NCI-H1048 (cell line): Measurements from ENCODE around the gene PRLR.

Experiments
- DNase-seq: peaks from one replicate; lab custom pipeline; 2025; lab: John Stamatoyannopoulos, UW

PRLR gene

GRCh38 chr5:35233601-35234000, 3.3 kb upstream of the PRLR start:
- no peak for DNase-seq

- DNase-seq: no peak
Observed at GRCh38 chr5:35233121-35233520, 2.8 kb upstream of the PRLR start.

GRCh38 chr5:35232124-35232523, 1.8 kb upstream of the PRLR start:
- DNase-seq: no peak

- DNase-seq: peak; percentile 16
Observed at GRCh38 chr5:35229076-35230037, 930 bp downstream of the PRLR start.

GRCh38 chr5:35228310-35228709, 2.0 kb downstream of the PRLR start:
- no peak for DNase-seq

- no peak for DNase-seq
Observed at GRCh38 chr5:35227720-35228119, 2.6 kb downstream of the PRLR start.

DNA sequence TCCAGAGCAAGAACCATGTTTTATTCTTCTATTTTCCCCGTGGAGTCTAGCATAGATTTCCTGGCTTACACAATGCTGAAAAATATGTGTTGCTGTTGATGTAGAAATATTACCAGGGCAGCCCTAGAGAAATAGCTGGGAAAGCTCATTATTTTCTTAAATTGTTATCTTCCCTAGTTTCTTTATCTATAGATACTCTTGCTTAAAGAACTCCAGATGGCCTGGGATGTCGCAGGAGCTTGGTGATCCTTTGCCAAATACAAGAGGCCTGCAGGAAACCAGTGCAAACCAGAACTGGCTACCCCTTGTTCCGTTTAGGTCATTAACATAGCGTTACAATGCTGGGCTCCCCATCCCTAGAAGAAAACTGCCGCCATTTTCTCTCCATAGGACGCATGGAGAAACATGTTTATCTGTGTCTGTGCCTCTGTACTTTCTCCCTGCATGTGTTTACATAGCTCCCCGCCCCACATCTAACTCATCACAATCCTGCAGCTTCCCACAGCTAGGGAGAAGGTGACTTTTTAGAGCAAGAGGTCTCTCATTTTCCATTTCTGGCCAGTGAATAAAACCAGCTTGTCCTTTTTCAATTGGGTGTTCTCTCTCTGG, 6.4 kb downstream of the PRLR start:
- no peak for DNase-seq

- no peak for DNase-seq
Observed at GRCh38 chr5:35220967-35221366, 9.3 kb downstream of the PRLR start.

GRCh38 chr5:35218981-35219380, 11.3 kb downstream of the PRLR start:
- no peak for DNase-seq

- no peak for DNase-seq
Observed at GRCh38 chr5:35214051-35214450, 16.2 kb downstream of the PRLR start.

- DNase-seq: no peak
Observed at GRCh38 chr5:35213608-35214007, 16.7 kb downstream of the PRLR start.

DNA sequence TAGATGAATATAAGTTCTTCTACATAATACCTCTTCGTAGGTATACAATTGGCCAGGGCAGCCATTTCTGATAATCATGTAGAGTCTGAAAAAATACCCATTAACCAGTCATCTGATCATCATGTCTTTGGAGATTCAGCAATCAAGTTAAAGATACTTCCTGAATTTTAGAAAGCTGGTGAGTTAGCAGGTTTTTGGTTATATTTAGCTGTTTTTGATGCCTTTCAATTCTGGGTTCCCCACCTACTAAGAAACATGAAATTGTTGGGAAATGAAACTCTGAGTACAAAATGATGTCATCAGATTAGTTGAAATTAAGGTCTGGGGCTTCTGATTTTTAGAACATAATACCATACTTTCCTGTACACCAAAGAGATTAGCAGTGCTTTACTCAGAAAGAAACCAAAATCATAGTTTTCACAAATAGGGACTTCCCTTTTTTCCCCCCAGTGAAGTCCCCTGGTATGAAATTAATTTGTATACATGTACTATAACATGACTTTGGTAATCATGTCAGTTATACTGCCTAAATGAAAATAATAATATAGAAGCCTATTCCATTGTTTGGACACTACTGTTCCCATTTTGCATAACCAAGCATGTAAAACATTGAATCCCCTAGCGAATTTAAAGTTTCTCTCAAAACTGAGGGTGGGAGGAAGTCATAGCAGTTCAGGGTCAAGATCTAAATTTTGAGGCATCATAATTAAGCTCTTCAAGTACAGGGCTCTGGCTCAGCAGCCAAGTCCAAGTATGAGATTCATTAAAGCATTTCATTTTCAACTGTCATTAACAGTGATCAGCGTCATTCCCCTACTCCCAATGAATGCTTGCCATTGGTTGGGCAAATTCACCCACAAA, 17.9 kb downstream of the PRLR start:
- DNase-seq: no peak

DNA sequence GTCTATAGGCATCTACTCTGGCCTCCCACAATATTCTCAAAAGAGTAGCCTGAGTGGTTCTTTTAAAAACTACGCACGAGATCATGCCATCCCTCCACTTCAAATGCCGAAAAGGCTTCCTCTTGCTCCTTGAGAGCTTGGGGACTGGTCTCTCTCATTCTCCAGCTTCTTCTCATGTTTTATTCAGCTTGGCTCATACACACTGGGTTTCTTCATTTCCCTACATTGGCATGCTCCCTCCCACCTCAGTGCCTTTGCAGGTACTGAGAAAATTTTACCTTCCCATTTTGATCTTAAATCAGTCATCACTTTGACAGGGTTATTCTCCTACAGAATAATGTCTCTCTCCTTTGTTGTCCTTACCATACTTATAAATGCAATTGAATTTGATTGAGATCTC, 20.4 kb downstream of the PRLR start:
- no peak for DNase-seq

GRCh38 chr5:35205606-35206005, 24.7 kb downstream of the PRLR start:
- DNase-seq: no peak

GRCh38 chr5:35205186-35205585, 25.1 kb downstream of the PRLR start:
- DNase-seq: no peak

DNA sequence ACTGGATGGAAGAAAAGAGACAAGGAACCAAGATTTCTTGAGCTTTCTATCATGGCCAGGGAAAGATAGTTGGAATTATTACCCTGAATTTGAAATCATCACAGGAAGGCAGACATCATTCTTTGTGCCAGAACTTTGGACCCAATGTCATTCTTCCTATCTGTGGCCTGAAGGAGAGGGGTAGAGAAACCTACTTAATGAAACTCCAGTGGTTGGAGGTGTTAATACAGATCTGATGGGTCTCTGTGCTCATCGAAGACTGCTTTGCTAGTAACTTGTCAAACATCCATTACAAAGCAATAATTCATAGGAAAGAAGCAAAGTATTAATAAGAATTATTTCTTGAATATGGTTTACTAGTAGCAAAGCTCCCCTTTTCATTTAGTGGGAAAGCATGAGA, 26.9 kb downstream of the PRLR start:
- no peak for DNase-seq

- no peak for DNase-seq
Observed at GRCh38 chr5:35202319-35203111, 27.8 kb downstream of the PRLR start.

DNA sequence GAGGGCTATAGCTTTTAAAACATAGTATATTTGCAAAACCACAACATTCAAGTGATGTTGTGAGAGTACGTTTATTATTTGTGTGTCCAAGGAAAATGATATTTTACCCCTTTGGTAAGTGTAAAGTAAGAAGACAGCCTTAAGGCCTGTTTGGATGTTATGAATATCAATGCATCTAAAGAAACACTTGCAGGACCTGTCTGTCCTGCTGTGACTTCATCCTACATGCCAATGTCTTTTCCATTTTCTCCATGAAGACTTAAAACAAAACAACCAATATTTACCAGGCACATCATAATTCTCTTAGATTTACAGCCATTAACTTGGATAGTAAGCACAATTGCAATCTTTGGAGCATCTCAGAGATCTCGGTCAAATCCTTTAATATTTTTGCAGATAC, 29.0 kb downstream of the PRLR start:
- no peak for DNase-seq

GRCh38 chr5:35199886-35200285, 30.4 kb downstream of the PRLR start:
- no peak for DNase-seq

DNA sequence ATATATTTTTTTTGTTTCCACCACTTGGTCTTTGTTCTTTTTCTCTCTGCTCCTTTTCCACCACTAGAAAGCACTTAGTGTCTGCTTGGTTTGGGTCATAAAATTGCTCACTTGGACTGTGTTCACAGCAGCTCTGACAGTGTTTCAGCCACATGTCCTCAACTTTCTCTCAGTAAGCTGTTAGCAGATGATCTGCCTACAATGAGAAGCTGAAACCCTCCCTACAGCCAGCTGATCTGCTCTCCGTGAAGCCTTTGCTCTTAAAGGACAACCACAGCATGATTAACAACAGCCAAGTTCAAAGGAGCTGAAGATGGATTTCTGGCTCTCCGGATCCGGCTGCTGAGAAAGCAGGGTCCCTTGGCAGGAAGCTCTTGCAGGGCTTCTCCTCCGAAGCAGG, 31.6 kb downstream of the PRLR start:
- DNase-seq: no peak

- DNase-seq: no peak
Observed at GRCh38 chr5:35198075-35198474, 32.2 kb downstream of the PRLR start.

DNA sequence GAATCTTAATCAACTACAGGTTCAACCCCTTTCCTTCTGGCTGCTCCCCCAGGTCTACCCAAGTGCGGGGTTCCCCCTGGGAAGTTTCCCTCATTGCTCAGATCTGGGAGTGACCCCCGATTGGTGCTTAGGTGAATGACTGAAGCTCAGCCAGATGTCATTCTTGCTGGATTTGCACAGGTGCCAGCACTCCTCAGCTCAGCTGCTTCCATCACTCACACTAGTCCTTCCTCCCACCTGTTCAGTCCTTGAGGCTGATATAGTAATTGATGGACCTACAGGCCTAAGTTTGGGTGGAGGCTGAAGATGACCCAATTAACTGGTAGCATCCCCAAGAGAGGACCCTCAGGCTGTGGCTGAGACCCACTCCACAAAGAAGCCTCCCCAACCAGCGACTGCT, 32.9 kb downstream of the PRLR start:
- no peak for DNase-seq
